Stimulated activated CD8-positive, alpha-beta memory T cell treated with anti-CD3 and anti-CD28 coated beads, Interleukin-7, amount 100 ng/mL, for 48 hours (primary cell): ENCODE data around the gene RAB30.
"Not testable (repeated sequence)": the region's sequence is repeated elsewhere in the genome, so short reads cannot be mapped to it uniquely, and the experiment has no call there.

Source experiments
- DNase-seq, 2 donors: peaks; one replicate each; pipeline ENCODE4 v3.0.0-alpha.2; 2020; ENCODE audit warnings: low read depth in 1 of 2; ENCODE audit errors: extremely low read depth in 1 of 2

RAB30 gene

GRCh38 chr11:82988936-82989627 is 82.6 kb downstream of the RAB30 start:
- no peak for DNase-seq

GRCh38 chr11:82987997-82988396 is 83.7 kb downstream of the RAB30 start:
- no peak for DNase-seq

GRCh38 chr11:82986446-82986845 is 85.3 kb downstream of the RAB30 start:
- DNase-seq, result no peak

DNA sequence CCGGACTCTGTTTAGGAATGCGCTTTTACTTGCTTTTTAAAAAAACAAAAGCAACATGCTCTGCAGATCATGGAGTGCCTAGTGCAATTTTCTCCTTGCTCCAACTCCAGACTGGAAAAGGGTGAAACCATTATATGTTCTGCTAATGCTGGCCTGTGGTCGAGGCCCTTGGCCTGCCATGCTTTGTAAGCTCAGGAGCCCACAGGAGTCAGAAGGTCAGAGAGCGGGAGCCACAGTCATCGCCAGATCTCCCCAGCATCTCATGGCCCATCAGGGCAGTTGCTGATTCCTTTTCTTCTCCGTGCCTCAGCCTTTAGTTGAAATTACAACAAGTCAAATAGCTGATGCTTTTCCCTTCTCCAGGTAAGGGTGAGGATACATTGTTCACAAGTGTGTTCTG is 89.8 kb downstream of the RAB30 start:
- no peak for DNase-seq

GRCh38 chr11:82980947-82981346 is 90.8 kb downstream of the RAB30 start:
- DNase-seq, result no peak

DNA sequence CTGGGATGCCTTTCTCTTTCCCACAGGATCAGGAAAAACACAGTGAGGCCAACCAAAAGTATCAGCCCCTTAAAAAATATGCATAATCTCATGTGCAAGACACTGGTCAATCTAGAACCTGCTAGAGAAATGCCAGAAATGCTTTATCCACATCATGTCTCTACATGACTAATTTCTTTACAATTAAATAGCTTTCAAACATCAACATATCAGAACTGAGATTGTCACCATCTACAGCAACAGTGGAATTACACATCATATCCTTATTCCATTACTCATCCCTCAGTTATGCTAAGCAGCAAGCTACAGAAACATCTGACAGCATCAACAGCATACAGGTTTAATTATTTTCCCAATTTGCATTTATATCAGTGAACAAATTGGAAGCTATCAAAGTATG is 91.4 kb downstream of the RAB30 start:
- DNase-seq, result no peak

- DNase-seq, result no peak
These were observed 91.9 kb downstream of the RAB30 start for GRCh38 chr11:82979824-82980223.

DNA sequence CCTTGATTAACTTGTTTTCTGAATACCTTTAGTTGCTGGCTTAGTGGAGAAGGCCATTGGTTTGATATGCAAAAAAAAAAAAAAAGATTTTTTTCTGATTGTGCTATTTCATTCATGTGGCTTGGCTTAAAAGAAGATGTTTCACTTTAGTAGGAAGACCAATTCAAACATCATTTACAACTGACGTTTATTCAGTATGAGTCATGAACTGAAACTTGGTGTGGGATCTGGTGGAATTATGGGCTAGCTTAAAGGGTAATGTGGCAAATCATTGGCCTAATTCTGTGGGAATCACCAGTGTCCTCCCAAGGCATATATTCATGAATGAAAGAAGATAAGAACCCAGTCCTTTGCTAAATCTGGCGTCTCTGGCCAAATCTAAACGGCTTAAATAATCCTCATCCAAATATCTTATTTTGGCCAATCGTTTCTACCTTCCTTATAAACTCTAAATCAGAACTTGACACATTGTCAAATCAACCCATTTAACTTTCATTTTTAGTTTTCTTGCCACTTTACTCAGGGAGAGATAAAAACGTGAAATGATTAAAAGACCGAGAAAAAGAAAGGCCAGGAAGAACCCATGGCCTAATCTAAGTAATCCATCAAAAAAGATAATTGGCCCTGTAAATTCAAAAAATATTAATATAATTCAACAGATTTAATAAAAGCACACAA is 93.1 kb downstream of the RAB30 start:
- no peak for DNase-seq

DNA sequence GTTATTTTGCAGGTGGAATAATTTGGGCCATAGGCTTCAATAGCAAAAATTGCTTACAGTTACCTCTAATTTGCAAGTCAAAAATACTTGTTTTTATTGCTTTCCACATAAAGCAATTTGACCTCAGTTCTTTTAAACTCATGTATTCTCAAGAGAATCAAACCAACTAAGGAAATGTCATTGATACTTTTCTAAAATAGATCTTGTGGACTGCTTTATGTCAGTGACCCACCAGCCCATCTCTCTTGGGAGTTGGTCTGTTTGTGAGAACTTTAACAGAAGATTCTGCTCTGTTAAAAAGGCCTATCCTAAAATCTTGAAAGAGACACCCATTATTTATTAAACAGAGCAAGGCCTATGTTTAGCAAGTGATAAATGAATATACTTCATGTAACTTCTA is 94.9 kb downstream of the RAB30 start:
- no peak for DNase-seq

DNA sequence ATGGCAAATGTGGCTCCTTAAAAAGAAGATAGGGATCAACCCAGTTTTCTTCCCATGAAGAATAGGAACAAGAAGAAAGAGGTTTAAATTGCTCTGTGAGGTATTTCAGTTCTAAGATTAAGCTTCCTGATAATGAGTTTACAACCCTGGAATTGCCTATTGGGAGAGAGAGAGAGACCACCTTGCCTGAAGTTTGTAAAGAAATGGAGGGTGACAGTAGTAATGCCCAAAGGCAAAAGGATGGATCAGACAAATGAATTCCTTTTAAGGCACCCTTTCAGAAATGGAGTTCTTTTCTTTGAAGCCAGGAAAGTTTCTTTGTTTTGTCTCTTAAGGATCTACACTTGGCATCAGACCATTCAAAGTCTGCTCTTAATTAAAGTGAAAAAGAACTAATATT is 95.8 kb downstream of the RAB30 start:
- DNase-seq, result no peak

GRCh38 chr11:82974851-82975250 is 96.8 kb downstream of the RAB30 start:
- no peak for DNase-seq

DNA sequence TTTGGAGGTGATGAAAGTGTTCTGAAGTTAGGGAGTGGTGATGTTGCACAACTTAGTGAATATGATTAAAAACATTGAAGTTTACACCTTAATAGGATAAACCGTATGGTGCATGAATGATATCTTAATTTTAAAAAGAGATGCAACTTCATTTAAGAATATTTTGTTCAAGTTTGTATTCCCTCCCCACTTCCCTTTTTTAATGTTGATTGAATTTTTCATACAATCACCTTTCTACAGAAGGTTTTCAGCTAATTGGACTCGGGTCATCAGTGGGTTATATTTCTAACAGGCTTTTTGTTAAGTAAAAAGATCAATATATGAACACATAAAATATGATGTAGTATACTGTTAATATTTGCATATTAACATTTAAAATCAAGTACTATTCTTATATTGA is 97.6 kb downstream of the RAB30 start:
- DNase-seq, result no peak

- DNase-seq, result no peak
These were observed 99.6 kb downstream of the RAB30 start for GRCh38 chr11:82972103-82972502.

DNA sequence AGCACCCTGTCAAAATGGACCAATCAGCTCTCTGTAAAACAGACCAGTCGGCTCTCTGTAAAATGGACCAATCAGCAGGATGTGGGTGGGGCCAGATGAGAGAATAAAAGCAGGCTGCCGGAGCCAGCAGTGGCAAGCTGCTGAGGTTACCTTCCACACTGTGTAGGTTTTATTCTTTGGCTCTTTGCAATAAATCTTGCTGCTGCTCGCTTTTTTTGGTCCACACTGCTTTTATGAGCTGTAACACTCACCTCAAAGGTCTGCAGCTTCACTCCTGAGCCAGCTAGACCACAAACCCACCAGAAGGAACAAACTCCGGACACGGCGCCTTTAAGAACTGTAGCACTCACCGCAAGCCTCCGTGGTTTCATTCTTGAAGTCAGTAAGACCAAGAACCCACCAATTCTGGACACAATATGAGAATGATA is 100.2 kb downstream of the RAB30 start:
- peak; percentile 28 to 40 for DNase-seq

DNA sequence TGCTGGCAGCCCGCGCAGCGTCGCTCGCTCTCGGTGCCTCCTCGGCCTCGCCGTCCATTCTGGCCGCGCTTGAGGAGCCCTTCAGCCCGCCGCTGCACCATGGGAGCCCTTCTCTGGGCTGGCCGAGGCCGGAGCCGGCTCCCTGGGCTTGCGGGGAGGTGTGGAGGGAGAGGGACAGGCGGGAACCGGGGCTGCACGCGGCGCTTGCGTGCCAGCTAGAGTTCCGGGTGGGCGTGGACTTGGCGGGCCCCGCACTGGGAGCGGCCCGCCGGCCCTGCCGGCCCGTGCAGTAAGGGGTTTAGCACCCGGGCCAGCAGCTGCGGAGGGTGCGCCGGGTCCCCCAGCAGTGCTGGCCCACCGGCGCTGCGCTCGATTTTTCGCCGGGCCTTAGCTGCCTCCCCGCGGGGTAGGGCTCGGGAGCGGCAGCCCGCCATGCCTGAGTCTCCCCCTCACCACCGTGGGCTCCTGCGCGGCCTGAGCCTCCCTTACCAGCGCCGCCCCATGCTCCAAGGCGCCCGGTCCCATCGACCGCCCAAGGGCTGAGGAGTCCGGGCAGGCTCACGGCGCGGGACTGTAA is 101.1 kb downstream of the RAB30 start:
- DNase-seq, result not testable (repeated sequence)

DNA sequence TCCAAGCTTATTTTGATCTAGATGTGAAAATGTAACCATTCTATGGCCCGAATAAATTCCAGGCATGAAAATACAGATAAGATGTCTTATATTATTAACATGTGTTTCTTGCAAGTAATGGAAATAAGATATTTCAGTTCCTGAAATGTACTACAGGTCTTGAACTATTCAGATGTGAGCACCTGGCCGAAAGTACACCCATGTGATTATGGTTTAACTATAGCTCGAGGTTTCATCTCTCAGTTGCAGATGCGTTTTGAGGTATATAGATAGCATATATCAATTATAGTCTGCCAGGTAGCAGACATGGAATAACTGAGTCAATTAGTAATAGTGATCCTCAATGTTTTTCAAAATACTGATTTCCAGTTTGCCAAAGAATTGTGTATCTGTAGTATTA is 101.9 kb downstream of the RAB30 start:
- DNase-seq, result no peak

DNA sequence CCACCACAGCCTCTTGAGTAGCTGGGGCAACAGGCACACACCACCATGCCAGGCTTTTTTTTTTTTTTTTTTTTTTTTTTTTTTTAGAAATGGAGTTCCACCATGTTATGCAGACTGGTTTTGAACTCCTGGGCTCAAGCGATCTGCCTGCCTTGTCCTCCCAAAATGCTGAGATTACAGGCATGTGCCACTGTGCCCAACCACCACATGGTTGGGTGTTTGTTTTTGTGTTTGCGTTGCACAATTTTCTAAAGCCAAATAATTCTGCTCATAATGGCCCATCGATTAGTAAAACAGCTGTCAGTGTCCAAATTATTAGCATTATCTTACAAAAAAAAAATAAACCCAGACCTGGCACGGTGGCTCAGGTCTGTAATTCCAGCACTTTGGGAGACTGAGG is 104.3 kb downstream of the RAB30 start:
- DNase-seq, result no peak

GRCh38 chr11:82962021-82962420 is 109.7 kb downstream of the RAB30 start:
- DNase-seq, result not testable (repeated sequence)

DNA sequence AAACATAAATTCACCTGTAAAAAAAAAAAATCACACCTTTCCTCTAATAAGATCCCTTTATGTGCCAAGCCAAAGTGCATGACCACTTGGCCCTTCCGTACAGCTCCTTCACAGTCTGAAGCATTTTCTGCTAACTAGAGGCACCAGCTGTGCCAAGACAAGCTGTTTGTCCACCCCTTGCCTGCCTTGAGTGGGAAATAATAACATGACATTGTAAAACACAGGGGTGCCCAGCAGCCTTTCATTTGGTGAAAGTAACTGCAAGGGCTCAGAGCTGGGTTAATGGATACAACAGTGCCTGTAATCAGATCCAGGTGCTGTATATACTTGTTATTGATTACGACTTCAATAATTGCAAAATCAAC is 110.9 kb downstream of the RAB30 start:
- DNase-seq, result no peak

- DNase-seq, result no peak
These were observed 111.5 kb downstream of the RAB30 start for GRCh38 chr11:82959987-82960778.

DNA sequence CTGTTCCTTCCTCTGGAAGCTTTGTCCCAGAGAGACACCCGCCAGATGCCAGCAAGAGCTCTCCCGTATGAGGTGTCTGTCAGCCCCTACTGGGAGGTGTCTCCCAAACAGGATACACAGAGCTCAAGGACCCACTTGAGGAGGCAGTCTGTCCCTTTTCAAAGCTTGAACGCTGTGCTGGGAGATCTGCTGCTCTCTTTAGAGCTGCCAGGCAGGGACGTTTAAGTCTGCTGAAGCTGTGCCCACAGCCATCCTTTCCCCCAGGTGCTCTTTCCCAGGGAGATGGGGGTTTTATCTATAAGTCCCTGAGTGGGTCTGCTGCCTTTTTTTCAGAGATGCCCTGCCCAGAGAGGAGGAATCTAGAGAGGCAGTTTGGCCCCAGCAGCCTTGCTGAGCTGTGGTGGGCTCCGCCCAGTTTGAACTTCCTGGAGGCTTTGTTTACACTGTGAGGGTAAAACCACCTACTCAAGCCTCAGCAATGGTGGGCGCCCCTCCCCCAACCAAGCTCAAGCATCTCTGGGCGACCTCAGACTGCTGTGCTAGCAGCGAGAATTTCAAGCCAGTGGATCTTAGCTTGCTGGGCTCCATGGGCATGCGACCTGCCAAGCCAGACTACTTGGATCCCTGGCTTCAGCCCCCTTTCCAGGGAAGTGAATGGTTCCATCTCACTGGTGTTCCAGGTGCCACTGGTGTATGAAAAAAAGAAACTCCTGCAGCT is 115.8 kb downstream of the RAB30 start:
- peak; percentile 16 to 46 for DNase-seq
